NCI-H146 (cell line): ENCODE data around the gene PLA2G3.

ENCODE experiments used
- DNase-seq: peaks from one replicate; lab custom pipeline; 2025; lab: John Stamatoyannopoulos, UW

Gene PLA2G3

GRCh38 chr22:31085928-31086327, 54.4 kb downstream of the PLA2G3 start:
- no peak for DNase-seq

GRCh38 chr22:31085493-31085824, 54.8 kb downstream of the PLA2G3 start:
- no peak for DNase-seq

- no peak for DNase-seq
Measured at GRCh38 chr22:31084811-31085492, 55.4 kb downstream of the PLA2G3 start.
